Choroid plexus epithelial cell (primary cell): ENCODE results near the gene TAS1R1.

ENCODE experiments used
- DNase-seq: peaks from one replicate; pipeline ENCODE4 v3.0.0-alpha.2; 2010; ENCODE audit warnings: low read depth
- H3K4me3 ChIP-seq: 2 replicates; pipeline ENCODE4 v1.5.1; 2011; ENCODE audit warnings: low read depth, mild to moderate bottlenecking, control low read depth, low read length, moderate library complexity
- TF ChIP-seq, protein P1 (sequence below): conservative IDR thresholded peaks from 2 replicates; pipeline ENCODE4 v1.5.1; 2011; ENCODE audit warnings: low read depth, mild to moderate bottlenecking, control low read depth, inconsistent platforms, low read length, moderate library complexity

TAS1R1 gene

DNA sequence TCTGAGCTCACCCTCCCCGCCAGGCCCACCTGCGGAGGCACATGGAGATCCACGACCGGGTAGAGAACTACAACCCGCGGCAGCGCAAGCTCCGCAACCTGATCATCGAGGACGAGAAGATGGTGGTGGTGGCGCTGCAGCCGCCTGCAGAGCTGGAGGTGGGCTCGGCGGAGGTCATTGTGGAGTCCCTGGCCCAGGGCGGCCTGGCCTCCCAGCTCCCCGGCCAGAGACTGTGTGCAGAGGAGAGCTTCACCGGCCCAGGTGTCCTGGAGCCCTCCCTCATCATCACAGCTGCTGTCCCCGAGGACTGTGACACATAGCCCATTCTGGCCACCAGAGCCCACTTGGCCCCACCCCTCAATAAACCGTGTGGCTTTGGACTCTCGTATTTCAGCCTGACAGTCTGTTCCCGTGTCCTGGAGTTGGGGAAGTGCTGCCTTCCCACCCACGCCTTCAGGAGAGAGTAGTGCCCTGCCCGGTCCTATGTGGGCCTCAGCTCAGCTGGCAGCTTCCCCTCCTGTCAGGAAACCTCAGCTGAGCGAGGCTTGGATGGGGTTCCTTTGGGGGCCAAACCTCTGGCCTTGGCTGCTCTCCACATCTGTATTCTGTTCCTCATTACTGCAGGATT lies 33.9 kb downstream of the TAS1R1 start:
- DNase-seq: no peak
- H3K4me3 ChIP-seq: no peak overlapping the region
- TF ChIP-seq, protein P1, sequence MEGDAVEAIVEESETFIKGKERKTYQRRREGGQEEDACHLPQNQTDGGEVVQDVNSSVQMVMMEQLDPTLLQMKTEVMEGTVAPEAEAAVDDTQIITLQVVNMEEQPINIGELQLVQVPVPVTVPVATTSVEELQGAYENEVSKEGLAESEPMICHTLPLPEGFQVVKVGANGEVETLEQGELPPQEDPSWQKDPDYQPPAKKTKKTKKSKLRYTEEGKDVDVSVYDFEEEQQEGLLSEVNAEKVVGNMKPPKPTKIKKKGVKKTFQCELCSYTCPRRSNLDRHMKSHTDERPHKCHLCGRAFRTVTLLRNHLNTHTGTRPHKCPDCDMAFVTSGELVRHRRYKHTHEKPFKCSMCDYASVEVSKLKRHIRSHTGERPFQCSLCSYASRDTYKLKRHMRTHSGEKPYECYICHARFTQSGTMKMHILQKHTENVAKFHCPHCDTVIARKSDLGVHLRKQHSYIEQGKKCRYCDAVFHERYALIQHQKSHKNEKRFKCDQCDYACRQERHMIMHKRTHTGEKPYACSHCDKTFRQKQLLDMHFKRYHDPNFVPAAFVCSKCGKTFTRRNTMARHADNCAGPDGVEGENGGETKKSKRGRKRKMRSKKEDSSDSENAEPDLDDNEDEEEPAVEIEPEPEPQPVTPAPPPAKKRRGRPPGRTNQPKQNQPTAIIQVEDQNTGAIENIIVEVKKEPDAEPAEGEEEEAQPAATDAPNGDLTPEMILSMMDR: no peak

DNA sequence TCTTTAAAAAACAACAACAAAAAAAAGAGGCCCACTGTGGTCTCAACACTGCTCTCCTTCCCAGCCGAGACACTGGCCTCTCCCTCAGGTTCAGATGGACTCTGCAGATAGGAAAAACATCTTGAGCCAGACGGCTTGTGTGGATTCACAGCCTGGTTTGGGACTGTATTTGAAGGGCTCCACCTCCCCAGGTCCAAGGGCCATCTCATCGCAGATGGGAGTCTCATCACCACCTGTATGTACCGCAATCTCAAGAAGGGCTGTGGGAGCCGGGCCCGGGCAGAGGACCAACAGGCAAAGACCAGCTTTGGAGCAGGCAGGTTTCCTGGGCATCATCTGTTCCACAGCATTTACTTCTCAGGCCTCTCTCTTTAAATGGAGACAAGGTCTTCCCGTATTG lies 34.9 kb downstream of the TAS1R1 start:
- no peak overlapping the region for H3K4me3 ChIP-seq
- no peak for DNase-seq

DNA sequence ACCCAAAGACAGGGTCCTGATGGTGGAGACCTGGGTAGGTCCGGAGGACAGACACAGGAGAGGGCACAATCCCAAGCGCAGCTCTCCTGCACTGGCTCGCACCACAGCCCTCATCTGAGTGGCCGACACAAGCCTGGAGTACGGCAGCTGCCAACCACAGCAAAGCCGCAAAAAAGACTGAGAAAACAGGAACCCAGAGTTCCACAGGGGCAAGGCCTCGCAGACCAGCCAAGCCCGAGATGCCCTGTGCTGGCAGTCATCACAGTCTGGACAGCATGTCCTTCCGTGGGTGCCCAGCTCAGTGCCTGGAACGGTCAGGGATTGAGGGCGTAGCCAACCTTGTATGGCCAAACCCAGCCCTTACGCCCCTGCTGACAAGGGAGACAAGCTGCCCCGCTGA lies 36.1 kb downstream of the TAS1R1 start:
- H3K4me3 ChIP-seq: no peak overlapping the region
- DNase-seq: no peak
- TF ChIP-seq, protein P1: no peak

More for the DNA sequence above, 34.9 kb downstream of the TAS1R1 start:
- TF ChIP-seq, protein P1: no peak

DNA sequence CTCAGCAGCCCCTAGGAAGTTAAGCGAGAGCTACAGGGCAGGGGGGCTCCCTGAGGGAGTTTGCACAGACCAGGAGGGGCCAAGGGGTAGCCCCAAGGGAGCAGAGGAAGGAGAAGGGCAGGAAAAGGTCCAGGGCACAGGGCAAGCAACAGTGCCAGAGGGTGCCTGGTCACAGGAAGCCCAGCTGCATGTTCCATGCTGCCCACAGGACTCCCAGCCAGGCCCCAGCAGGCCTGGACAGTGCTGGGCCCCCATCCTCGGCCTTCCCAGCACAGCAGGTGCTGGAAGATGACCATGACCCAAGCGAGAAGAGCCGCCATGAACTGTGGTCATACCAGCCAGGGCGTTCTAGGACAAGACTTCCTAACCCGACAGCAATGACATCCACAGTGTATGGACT lies 36.5 kb downstream of the TAS1R1 start:
- TF ChIP-seq, protein P1: no peak
- DNase-seq: no peak
- no peak overlapping the region for H3K4me3 ChIP-seq

DNA sequence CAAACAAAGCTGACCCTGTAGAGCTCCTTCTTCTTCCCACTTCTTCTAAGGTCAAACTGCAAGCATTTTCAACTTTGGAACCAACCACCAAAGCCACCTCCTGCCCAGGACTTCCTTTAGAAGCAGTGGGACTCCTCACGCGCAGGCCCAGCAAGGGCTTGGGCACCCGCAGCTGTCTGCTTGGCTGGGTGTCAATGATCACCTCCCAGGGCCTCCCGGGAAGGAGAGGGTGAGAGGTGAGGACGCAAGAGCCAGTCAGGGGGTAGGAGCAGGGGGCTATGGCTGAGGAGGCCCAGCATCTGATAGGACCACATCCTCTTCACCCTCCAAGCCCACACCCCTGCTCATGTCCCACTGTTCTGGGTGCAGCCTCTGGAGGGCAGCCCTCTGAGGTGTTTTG lies 37.3 kb downstream of the TAS1R1 start:
- TF ChIP-seq, protein P1: no peak
- no peak for DNase-seq
- H3K4me3 ChIP-seq: no peak overlapping the region

DNA sequence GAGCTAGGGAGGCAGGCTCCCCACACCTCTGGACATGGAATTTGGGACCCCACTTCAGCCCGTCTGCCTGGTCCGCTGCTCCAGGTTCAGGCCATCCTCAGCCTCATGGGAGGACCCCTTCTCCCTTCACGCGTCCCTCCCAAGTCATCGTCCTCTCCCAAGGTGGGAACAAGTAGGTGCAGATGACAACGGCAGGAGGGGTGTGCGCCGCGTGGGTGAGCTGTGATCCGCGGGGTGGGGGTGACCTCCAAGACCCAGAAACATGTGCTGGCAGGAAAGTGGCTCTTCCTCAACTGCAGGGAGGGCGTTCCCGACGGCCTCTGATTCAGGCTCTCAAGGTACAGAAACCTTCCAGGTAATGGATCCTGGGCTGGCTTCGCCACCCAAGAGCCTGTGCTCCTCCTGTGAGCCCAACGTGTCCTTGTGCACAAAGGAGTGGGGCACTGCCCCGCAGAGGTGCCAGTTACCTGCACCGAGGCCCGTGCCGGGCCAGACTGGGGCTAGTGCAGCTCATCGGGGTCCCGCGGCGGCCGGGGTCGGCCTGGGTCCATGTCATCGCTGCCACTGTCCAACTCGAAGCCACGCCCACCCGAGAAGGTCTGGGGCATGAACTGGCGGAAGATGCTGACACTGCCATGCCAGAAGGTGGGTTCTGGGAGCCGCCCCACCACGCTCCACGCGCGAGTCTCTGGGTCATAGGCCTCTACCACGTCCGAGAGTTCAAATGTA lies 37.9 kb downstream of the TAS1R1 start:
- TF ChIP-seq, protein P1: no peak
- H3K4me3 ChIP-seq: no peak overlapping the region
- DNase-seq: no peak

DNA sequence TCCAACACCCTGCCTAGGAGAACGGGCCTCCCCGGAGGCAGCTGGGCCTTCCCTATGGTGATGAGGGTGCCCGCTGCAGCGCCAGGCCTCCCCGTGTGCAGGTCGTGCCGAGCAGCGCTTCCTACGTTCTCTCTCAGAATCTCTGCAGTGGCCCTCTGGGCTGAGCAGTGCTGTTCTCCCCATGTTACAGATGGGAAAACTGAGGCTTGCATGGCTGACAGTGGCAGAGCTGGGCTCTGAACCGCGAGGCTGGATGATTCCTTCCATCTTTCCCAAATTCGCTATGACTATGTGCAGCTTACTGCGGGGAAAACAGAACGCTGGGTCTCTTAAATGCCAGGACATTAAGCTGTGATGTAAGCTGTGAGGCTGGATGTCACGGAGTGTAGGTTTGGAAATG lies 38.7 kb downstream of the TAS1R1 start:
- no peak overlapping the region for H3K4me3 ChIP-seq
- DNase-seq: no peak
- TF ChIP-seq, protein P1: no peak
